BE2C (cell line): Measurements from ENCODE around the gene TMEFF1.

Experiments used
- DNase-seq: peaks from one replicate; pipeline ENCODE4 v3.0.0-alpha.2; 2020
- H3K27me3 ChIP-seq: fragments of 250-450 bp; sonication (Bioruptor Pico); 2 replicates; pipeline ENCODE4 v1.5.1; 2020; ENCODE audit warnings: mild to moderate bottlenecking
- H3K36me3 ChIP-seq: fragments of 250-450 bp; sonication (Bioruptor Pico); 2 replicates; pipeline ENCODE4 v1.5.1; 2020; ENCODE audit warnings: mild to moderate bottlenecking
- H3K4me1 ChIP-seq: fragments of 250-450 bp; sonication (Bioruptor Pico); 2 replicates; pipeline ENCODE4 v1.5.1; 2020
- H3K4me3 ChIP-seq: 2 replicates; pipeline ENCODE4 v1.5.1; 2011; ENCODE audit warnings: low read depth, low read length
- H3K9me3 ChIP-seq: fragments of 250-450 bp; sonication (Bioruptor Pico); 2 replicates; pipeline ENCODE4 v1.5.1; 2020
- CTCF ChIP-seq: IDR thresholded peaks from 2 replicates; pipeline ENCODE4 v1.5.1; 2012; ENCODE audit warnings: mild to moderate bottlenecking, low read depth, low read length

The TMEFF1 gene

GRCh38 chr9:100591639-100592412, 118.9 kb downstream of the TMEFF1 start:
- TF ChIP-seq CTCF, result no peak
- H3K27me3 ChIP-seq, result no peaks in the 10 kb centered on the region
- no peaks in the 10 kb centered on the region for H3K4me1 ChIP-seq
- H3K9me3 ChIP-seq, result no peaks in the 10 kb centered on the region
- no peak overlapping the region for H3K4me3 ChIP-seq
- no peaks in the 10 kb centered on the region for H3K36me3 ChIP-seq
- no peak for DNase-seq

- Histone ChIP-seq H3K9me3 (no peaks in the 10 kb centered on the region), H3K27me3 (no peaks in the 10 kb centered on the region), H3K36me3 (no peaks in the 10 kb centered on the region), H3K4me3 (no peak overlapping the region), H3K4me1 (peaks cover 1% of the 10 kb centered on the region)
- peak; percentile 79 for TF ChIP-seq CTCF
- DNase-seq, result peak; percentile 45
These were observed 122.6 kb downstream of the TMEFF1 start for GRCh38 chr9:100595391-100596199.

- TF ChIP-seq CTCF, result no peak
- Histone ChIP-seq H3K4me1 (peaks cover 10% of the 10 kb centered on the region), H3K36me3 (no peaks in the 10 kb centered on the region), H3K27me3 (no peaks in the 10 kb centered on the region), H3K9me3 (no peaks in the 10 kb centered on the region), H3K4me3 (no peak overlapping the region)
- DNase-seq, result no peak
These were observed 124.3 kb downstream of the TMEFF1 start for GRCh38 chr9:100597236-100597635.

- Histone ChIP-seq H3K4me3 (peak overlapping the region; percentile 67), H3K36me3 (no peaks in the 10 kb centered on the region), H3K4me1 (peaks cover 10% of the 10 kb centered on the region), H3K9me3 (no peaks in the 10 kb centered on the region), H3K27me3 (no peaks in the 10 kb centered on the region)
- peak; percentile 86 for DNase-seq
- TF ChIP-seq CTCF, result no peak
These were observed 125.7 kb downstream of the TMEFF1 start for GRCh38 chr9:100598641-100599145.

GRCh38 chr9:100600521-100601079, 127.7 kb downstream of the TMEFF1 start:
- Histone ChIP-seq H3K4me3 (no peak overlapping the region), H3K27me3 (no peaks in the 10 kb centered on the region), H3K36me3 (no peaks in the 10 kb centered on the region), H3K4me1 (peaks cover 10% of the 10 kb centered on the region), H3K9me3 (no peaks in the 10 kb centered on the region)
- peak; percentile 38 for DNase-seq
- TF ChIP-seq CTCF, result no peak

GRCh38 chr9:100601216-100601615, 128.3 kb downstream of the TMEFF1 start:
- H3K4me1 ChIP-seq, result peaks cover 10% of the 10 kb centered on the region
- no peak overlapping the region for H3K4me3 ChIP-seq
- peak; percentile 95 for TF ChIP-seq CTCF
- no peaks in the 10 kb centered on the region for H3K9me3 ChIP-seq
- H3K27me3 ChIP-seq, result no peaks in the 10 kb centered on the region
- DNase-seq, result peak; percentile 74
- H3K36me3 ChIP-seq, result no peaks in the 10 kb centered on the region
